ENCODE data around the gene HECTD4.

HECTD4 gene

DNA sequence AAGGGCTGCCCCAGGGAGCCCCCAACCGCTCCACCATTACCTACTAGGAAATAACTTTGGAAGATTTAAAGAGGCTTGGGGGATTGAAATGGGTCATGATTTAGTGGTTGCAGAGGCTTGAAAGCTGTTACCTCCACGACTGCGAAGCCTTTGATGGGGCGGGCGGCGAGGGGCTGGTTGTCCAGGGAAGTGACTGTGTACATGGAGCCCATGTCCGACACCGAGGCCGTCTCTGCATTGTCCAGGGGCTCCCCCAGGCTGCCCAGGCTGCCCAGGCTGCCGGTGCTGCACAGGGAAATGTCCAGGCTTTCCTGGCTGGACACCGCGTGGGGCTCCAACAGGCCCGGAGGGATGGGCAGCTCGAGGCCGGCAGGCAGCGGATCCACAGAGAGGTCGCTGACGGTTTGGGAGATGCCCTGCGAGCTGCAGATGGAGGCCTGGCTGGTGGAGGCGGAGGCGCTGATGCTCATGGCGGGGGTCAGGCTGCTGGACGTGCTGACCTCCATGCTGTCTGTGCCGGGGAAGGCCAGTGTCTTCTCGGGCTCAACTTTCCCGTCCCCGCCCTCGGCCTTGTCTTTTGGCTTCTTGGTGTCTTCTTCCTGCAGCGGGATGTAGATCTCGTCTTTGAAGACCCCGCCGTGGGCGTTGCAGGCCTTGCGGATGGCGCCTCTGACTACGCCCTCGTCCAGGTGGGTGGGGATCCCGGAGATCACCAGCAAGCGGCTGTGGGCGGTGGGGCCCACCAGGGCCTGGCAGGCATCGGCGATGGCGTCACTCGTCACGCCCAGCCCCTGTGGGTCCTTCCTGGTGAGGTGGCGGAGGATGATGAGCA lies 198.0 kb downstream of the HECTD4 start:
- DNase-seq (ENCODE audit: low read depth in 3 of 3, low spot score in 1 of 3): no peak

DNA sequence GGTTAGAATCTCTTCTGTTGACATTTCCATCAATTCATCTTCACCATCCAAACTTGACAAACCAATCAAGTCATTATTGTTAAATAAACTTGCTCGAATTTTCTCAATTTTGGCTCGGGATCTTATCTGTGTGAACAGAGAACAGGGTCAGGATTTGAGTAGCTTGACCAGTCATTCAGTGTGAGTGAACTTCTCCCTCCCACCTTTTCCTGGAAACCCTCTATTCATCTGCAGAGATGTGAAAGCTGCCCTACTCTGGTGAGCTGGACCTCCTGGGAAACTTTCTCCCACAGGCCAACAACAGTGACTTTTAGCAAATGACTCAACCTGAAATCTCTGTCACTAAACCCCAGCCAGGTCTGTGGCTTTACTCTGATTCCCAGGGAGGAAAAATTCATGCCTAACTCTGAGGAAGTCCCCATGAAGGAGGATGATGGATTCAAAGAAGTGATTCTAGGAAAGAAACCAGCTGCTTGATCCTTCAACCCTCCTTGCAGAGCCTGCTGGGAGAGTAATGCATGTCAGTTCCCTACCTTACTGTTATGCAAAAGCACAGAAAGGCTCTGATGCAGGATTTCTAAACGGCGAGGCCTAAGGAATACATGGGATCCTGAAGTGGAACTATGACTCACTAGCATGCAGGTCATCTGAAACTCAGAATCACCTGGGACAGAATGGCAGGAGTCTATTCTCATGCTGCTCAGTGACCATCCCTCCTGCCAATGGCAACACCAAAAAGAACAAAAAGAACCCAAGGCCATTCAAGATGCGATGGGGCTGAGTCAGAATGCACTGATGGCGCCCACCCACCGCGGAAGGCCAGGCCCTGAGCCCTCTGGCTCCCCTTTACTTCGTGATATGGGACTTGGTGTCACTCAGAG lies 198.8 kb downstream of the HECTD4 start:
- no peak for DNase-seq (ENCODE audit: low read depth in 3 of 3, low spot score in 1 of 3)

DNA sequence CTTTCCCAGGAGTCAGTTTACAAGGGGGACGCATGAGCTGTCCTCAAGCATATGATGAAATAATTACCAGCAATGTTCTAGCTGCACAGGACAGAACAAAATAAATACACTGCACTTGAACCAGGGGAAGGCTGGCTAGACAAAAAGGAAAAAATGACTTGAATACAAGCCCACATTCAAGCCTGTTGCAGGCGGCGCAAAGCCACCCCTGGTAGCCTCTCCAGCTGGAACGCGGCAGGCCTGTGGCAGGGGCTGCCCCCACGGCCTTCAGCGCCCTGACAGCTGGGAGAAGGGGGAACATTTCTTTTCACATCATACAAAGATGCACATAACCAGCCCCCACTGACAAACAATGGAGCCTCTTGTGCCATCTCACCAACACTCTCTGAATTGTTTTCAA lies 199.7 kb downstream of the HECTD4 start:
- DNase-seq (ENCODE audit: low read depth in 3 of 3, low spot score in 1 of 3): no peak

DNA sequence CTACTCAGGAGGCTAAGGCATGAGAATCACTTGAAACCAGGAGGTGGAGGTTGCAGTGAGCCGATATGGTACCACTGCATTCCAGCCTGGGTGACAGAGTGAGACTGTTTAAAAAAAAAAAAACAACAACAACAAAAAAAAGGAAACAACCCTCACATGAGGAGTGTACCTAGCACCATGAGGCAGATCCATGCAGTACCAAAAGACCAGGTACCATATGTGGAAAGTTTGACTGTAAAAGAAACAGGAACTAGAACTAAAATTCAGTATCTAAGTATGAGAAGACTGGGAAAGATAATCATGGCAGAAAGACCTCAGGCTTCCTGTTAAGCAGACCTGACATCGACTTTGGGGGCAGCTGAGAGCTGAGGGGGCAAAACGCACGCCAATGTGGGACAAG lies 201.8 kb downstream of the HECTD4 start:
- no peak for DNase-seq (ENCODE audit: low read depth in 3 of 3, low spot score in 1 of 3)

DNA sequence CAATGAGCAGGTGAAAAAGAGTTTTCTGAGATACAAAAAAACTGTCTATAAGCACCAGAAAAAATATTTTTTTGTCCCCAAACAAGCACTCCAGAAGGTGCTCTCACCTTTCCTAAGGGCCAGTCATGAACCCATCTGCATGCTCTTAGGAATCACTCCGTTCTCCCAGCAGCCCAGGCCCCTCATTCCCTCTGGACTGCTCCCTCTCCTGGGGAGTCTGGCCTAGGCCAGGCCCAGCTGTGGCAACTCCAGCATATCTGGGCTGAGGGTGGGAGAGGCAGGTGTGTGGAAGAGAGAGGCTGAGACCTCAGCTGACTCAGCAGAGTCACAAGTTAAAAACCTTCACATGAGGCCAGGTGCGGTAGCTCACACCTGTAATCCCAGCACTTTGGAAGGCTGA lies 202.3 kb downstream of the HECTD4 start:
- DNase-seq (ENCODE audit: low read depth in 3 of 3, low spot score in 1 of 3): no peak

DNA sequence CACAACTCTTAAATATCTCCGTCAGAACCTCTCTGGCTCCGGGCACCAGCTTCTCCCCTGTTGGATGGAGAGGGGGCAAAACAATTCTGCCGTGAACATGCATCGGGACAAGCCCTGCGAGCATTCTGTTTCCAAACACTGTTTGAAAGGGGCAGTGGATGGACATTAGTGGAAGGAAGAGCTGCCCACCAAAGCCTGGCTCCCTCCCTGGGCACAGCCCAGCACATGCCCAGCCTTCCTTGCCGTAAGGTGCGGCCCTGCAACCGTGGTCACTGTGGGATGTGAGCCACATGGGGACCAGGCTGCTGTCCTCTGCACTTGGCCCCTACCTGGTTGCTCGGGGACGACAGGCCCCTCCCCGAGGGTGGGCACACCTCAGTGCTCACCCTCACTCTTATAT lies 202.9 kb downstream of the HECTD4 start:
- DNase-seq (ENCODE audit: low read depth in 3 of 3, low spot score in 1 of 3): no peak

DNA sequence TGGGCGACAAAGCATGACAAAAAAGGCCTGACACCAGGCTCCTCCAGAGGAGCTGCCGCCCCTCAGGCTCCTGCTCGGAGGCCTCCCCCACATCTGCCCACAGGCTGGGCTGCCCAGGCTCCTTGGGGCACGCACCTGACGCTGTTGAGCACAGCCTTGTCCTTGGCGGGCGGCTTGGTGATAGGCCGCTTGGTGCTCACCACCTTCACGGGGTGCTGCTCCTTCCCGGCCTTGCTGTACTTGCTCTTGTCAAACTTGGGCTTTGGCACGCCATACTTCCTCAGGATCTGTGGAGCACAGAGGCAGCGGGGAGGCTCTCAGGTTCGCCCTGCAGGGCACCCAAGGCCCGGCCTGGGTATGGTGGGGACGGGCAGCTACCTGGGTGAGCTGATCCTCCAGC lies 203.4 kb downstream of the HECTD4 start:
- DNase-seq (ENCODE audit: low read depth in 3 of 3, low spot score in 1 of 3): no peak

DNA sequence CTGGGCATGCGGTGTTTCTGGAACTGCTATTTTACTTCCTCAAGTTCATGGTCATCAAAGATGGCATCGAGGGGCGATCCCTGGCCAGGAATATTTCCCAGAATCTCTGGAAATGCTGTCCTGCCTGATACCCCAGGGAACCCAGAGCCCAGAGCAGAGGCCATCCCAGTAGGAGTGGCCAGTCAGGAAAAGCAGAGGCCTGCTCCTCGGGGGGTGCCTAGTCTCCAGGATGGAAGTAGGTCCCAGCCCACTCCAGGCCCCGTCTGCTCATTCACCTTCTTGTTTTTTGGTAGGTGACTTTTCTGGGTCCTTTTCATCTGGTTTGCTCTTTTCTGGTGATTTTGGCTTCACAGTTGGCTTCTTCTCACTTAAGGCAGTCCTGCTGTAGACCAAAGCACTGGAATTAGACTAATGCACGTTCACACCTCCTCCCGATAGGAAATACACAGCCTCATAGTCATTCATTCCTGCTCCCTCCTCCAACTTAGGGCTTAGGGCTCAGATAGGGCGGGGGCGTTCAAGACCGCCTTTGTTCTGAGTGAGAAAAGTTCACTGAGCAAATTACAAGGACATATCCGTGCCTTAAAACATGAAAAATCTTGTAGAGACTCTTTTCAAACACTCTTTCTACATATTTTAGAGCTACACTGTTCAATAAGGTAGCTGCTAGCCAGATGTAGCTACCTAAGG lies 205.8 kb downstream of the HECTD4 start:
- DNase-seq (ENCODE audit: low read depth in 3 of 3, low spot score in 1 of 3): no peak

DNA sequence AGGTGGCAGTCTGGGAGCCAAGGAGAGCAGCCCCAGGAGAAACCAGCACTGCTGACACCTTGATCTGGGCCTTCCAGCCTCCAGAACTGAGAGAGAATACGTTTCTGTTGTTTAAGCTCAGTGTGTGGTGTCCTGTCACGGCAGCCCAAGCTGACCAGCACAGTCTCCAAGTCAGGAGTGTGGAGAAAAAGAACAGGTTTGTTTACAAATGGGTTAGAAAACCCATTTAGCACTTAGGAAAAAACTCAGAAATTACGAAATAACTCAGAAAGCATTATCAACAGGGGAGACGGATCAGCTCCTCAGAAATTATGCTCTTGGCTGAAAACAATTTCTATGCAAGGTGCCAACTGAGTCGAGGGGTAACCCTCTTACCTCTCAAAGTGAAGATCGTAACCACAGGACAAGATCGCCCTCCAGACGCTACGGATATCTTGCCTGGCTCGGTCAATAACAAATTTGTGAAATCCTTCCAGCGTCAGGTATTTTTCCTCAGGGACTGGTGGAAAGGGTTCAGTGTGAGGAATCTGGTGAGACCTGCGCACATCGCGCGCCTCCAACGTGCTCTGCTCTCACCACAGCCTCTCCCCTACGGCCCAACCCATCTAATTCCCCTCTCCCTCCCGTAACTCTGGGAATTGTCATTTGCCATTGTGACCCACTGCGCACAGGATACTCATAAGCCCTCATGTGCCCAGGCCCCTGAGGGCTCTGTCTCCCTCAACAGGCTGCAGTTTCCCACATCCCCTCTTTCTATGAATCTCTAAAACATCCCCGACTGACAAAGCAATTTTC lies 206.7 kb downstream of the HECTD4 start:
- DNase-seq (ENCODE audit: low read depth in 3 of 3, low spot score in 1 of 3): no peak

DNA sequence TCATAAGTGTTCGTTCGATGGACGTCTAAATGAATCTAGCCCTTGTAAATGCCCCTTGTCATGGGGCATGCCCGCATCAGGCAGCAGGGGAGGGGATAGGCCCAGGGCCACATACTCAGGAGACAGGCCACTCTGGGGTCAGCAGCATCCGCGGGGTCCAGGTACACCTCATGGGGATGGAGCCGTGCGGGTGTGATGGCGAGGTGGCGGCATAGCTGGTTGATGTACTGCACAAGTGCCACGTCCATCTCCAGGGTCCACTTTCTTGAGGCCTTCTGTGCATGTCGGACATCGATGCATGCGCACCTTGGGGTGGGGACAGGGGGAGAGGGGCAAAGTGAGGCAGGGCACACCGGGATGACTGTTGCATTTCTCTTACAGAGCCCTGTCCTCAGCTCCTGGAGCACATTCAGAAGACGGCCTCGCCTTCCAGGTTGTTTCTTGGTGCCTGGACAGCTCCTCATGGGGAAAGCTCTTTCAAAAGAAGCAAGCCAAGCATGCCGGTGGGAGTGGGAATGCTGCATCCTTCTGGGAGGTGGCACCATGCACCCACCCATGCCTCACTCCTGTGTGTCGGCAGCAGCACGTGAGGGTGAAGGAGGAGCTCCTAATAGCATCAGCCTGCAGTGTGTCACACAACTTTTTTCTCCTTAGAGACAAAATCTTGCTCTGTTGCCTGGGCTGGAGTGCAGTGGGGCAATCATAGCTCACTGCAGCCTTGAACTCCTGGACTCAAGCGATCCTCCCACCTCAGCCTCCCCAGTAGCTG lies 209.5 kb downstream of the HECTD4 start:
- no peak for DNase-seq (ENCODE audit: low read depth in 3 of 3, low spot score in 1 of 3)

DNA sequence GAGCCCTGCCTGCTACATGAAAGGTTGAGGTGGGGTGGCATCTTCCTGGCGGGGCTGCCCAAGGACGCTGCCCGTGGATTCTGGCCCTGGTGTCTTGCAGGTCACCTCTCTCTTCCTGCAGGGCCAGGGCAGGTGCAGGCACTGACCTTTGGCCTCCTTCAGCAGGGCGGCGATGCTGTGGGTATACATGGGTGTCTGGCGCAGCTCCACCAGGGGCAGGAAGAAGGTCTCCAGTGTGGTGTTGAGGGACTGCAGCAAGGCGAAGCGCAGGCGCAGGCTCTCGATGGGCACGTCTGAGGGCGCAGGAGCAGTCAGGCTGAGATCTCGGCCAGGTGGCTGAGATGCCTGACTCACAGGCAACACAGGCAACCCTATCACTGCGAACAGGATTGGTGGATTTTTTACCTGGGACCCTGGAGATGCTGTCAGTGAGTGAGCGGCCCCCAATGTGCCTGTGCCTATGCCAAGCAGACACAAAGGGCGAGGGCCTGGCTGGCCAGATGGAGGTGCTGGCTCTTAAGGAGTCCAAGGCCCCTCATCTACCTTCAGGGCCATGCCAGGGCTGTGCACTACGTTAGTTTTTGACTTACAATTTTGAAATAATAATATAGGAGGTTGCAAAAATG lies 211.1 kb downstream of the HECTD4 start:
- no peak for DNase-seq (ENCODE audit: low read depth in 3 of 3, low spot score in 1 of 3)

DNA sequence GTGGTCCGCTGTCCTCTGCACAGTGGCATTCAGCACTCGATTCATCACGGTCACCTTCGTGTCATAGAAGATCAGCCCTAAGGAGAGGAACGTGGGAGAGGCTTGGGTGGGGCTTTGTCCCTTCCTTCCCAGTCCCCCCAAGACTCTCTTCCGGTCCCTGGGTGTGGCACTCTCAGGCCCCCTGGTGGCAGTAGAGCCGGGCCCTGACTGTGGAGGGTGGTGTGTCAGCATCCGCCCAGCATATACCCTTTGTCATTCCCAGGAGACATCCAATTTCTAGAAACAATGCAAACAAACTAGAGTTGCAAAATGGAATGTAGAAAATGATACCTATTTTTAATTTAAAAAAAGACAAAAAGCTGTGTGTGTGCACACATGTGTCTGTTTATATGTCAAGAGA lies 211.9 kb downstream of the HECTD4 start:
- peak in 2 of 3 donors; percentile 4 to 17 for DNase-seq (ENCODE audit: low read depth in 3 of 3, low spot score in 1 of 3)

DNA sequence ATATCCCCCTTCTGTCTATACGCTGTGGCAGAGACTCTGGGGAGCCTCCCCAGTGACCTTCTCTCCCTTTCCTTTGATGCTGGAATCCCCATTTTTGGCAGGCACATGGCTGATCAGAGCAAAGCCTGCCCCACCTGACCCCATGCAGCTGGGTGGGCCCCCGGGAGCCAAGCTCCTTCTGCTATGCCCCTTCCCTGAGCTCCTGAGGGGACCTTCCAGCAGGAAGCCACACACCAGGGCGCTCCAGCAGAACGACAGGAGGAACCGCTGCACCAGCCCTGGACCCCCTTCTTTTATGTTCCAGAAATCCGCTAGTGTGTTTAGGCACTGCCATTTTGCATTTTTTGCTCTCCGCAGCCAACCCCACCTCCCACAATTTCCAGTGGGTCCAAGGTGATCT lies 212.3 kb downstream of the HECTD4 start:
- no peak for DNase-seq (ENCODE audit: low read depth in 3 of 3, low spot score in 1 of 3)

DNA sequence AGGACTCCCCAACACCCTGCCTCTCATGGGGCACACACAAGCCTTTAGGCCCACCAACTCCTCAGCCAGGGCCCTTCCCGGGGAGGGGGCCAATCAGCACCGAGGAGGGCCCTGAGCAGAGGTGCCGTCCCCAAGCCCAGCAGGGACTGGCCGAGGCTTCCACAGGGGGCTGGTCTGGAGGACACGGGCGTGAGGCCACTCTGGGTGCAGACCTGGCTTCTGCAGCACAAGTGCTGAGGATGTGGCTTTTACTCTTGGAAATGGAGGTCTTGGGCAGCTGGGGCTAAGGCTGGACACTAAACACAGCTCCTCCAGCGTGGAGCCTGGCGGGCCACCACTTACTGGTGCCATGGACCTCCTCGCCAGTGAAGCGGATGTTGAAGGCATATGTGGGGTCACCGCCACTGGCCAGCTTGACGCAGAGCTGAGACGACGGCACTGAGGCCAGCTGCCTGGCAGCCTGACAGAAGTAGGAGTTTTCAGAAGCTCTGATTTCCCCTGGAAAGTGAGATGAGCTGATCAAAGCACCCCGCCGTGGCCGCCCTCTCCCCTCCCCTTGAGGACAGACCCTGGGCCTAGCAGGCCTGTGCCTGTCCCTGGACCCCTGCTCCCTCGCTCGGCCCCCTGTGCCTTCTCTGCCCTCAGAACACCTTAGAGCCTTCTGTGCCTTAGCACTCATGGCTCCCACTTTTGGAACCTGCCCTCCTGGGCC lies 212.9 kb downstream of the HECTD4 start:
- no peak for DNase-seq (ENCODE audit: low read depth in 3 of 3, low spot score in 1 of 3)

DNA sequence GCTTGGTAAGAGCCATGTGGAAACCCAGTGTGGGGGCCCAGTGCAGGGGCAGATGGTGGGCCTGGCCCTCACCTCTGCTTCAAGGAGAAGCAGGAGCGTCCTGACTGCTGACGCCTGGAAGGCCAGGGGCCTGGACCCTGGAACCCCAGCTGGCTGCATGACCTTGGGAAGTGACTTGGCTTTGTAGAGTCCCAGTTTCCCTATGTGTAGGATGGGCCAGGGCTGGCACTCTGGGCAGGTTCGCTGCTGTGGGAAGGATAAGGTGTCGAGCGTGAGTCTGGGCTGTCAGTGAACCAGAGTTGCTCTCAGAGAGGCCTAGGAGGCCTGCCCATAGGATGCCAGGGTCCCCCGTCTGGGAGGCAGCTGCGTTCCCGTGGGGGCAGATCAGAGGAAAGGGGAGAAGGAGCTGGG lies 213.7 kb downstream of the HECTD4 start:
- DNase-seq (ENCODE audit: low read depth in 3 of 3, low spot score in 1 of 3): no peak

DNA sequence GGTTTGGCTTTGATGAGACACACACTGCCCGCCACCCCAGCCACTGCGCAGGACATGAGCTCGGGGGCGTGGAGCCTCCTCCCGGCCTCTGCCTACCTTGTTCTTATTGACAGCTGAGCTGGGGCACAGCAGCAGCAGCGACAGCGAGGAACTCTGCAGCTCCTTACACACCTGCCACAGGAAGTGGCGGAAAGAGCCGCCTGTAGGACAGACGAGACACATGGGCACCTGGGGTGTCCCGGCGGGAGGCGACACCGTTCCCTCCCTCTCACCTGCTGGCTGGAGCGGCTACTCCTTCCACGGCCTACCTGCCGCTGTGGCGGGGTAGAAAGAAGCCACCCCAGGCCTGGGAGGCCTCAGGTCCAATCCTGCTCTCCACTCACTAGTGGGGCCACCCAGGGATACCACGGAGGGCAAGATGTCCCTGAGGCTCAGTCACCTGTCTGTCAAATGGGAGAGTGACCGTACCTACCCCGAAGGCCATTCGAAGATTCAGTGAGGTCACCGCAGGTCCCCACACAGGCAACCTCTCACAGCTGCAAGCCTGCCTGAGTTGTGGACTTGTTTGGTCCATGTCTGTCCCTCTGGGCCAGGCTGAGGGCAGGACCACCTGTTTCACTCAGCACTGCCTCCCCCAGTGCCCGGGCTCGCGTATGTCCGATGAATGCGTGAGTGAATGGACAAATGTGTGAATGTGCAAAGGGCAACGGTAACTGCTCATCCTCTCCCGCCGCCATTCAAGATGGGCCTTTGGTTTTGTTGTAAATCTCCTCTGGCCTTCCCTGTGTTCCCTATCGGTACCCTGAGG lies 214.3 kb downstream of the HECTD4 start:
- no peak for DNase-seq (ENCODE audit: low read depth in 3 of 3, low spot score in 1 of 3)

DNA sequence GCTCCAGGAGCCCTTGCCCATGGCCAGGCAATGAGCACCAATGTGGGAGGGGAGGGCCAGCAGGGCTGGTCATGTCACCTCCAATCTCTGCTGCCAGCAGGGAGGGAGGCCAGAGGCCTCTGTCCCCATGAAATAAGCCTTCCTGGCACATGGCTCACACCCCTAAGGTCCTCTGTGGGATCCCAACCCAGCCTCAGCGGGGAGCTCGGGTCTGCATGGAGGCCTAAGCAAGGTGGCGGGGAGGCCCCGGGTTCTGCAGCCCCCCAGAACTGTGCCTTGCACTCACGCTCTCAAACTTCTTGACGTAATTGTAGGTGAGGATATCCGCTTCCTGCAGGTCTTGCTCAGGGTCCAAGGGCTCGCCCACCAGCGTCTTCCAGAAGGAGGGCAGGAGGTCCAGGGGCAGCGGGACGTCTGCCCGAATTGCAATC lies 215.2 kb downstream of the HECTD4 start:
- DNase-seq (ENCODE audit: low read depth in 3 of 3, low spot score in 1 of 3): no peak
